ENCODE results near the gene CRYZL1.

The CRYZL1 gene

GRCh38 chr21:33560965-33561364, 80.6 kb downstream of the CRYZL1 start:
- H2BK120ac ChIP-seq (ENCODE audit: low read depth, low read length): no peak overlapping the region
- no peak overlapping the region for H2BK5ac ChIP-seq (ENCODE audit: low read depth, low read length, poor library complexity, severe bottlenecking)
- no peak overlapping the region for H2BK12ac ChIP-seq (ENCODE audit: low read length in 2 of 2)
- no peak overlapping the region for H2AK5ac ChIP-seq (ENCODE audit: low read length, severe bottlenecking)
- no peak overlapping the region for H3K4me2 ChIP-seq (ENCODE audit: low read length, poor library complexity, severe bottlenecking)
- H3K27me3 ChIP-seq (ENCODE audit: control insufficient read depth in 1 of 2, insufficient read depth in 1 of 2, low read length in 2 of 2): no peaks in the 10 kb centered on the region
- no peaks in the 10 kb centered on the region for H3K9me3 ChIP-seq (ENCODE audit: control insufficient read depth, low read length)
- H2BK15ac ChIP-seq (ENCODE audit: low read depth, poor library complexity, severe bottlenecking): no peak overlapping the region
- H3K79me1 ChIP-seq (replicated peaks; ENCODE audit: low read length, poor library complexity, severe bottlenecking): peaks cover 6% of the 10 kb centered on the region
- no peak for DNase-seq
- no peak overlapping the region for H4K91ac ChIP-seq (ENCODE audit: low read length)
- no peak overlapping the region for H3K4me3 ChIP-seq (ENCODE audit: insufficient read depth in 1 of 2, low read depth in 1 of 2, low read length in 2 of 2)
- no peaks in the 10 kb centered on the region for H3K4me1 ChIP-seq (ENCODE audit: control insufficient read depth, insufficient read depth, low read depth, low read length)
- no peak overlapping the region for H3K4ac ChIP-seq (ENCODE audit: low read depth in 1 of 2, low read length in 2 of 2)
- H3K27ac ChIP-seq (ENCODE audit: low read length, poor library complexity, severe bottlenecking): no peak overlapping the region
- H3K36me3 ChIP-seq (ENCODE audit: control insufficient read depth in 1 of 2, insufficient read depth in 2 of 2, low read depth in 1 of 2, low read length in 2 of 2): peaks cover 15 to 97% of the 10 kb centered on the region in 2 experiments
- H4K8ac ChIP-seq (ENCODE audit: low read length): no peak overlapping the region
- no peak overlapping the region for H2AFZ ChIP-seq (ENCODE audit: low read depth, low read length)
- no peak overlapping the region for H3K14ac ChIP-seq (ENCODE audit: low read length in 2 of 2)
- no peak overlapping the region for H3K9ac ChIP-seq (ENCODE audit: low read length)
- H3K18ac ChIP-seq (ENCODE audit: low read depth in 1 of 2, low read length in 2 of 2): no peak overlapping the region
- no peak overlapping the region for H3K23ac ChIP-seq (ENCODE audit: low read length in 2 of 2)

- DNase-seq: no peak
- H2BK12ac ChIP-seq (ENCODE audit: low read length in 2 of 2): no peak overlapping the region
- H3K4me1 ChIP-seq (ENCODE audit: control insufficient read depth, insufficient read depth, low read depth, low read length): no peaks in the 10 kb centered on the region
- H3K27ac ChIP-seq (ENCODE audit: low read length, poor library complexity, severe bottlenecking): no peak overlapping the region
- no peak overlapping the region for H2BK5ac ChIP-seq (ENCODE audit: low read depth, low read length, poor library complexity, severe bottlenecking)
- no peak overlapping the region for H2AFZ ChIP-seq (ENCODE audit: low read depth, low read length)
- peaks cover 6% of the 10 kb centered on the region for H3K79me1 ChIP-seq (replicated peaks; ENCODE audit: low read length, poor library complexity, severe bottlenecking)
- H3K23ac ChIP-seq (ENCODE audit: low read length in 2 of 2): no peak overlapping the region
- H3K27me3 ChIP-seq (ENCODE audit: control insufficient read depth in 1 of 2, insufficient read depth in 1 of 2, low read length in 2 of 2): no peaks in the 10 kb centered on the region
- H3K4me3 ChIP-seq (ENCODE audit: insufficient read depth in 1 of 2, low read depth in 1 of 2, low read length in 2 of 2): no peak overlapping the region
- H4K8ac ChIP-seq (ENCODE audit: low read length): peak overlapping the region; percentile 19
- H4K91ac ChIP-seq (ENCODE audit: low read length): peak overlapping the region; percentile 25
- no peak overlapping the region for H2BK15ac ChIP-seq (ENCODE audit: low read depth, poor library complexity, severe bottlenecking)
- H3K9ac ChIP-seq (ENCODE audit: low read length): no peak overlapping the region
- no peaks in the 10 kb centered on the region for H3K9me3 ChIP-seq (ENCODE audit: control insufficient read depth, low read length)
- no peak overlapping the region for H3K4me2 ChIP-seq (ENCODE audit: low read length, poor library complexity, severe bottlenecking)
- H3K36me3 ChIP-seq (ENCODE audit: control insufficient read depth in 1 of 2, insufficient read depth in 2 of 2, low read depth in 1 of 2, low read length in 2 of 2): peaks cover 19 to 96% of the 10 kb centered on the region in 2 experiments
- WGBS: 98% methylated on average over 10 of the region's 10 CpGs
- no peak overlapping the region for H3K4ac ChIP-seq (ENCODE audit: low read depth in 1 of 2, low read length in 2 of 2)
- H3K18ac ChIP-seq (ENCODE audit: low read depth in 1 of 2, low read length in 2 of 2): no peak overlapping the region
- H3K14ac ChIP-seq (ENCODE audit: low read length in 2 of 2): no peak overlapping the region
- H2AK5ac ChIP-seq (ENCODE audit: low read length, severe bottlenecking): no peak overlapping the region
- no peak overlapping the region for H2BK120ac ChIP-seq (ENCODE audit: low read depth, low read length)
Observed at GRCh38 chr21:33559813-33560212, 81.7 kb downstream of the CRYZL1 start.

- Histone ChIP-seq H4K8ac (ENCODE audit: low read length) (no peak overlapping the region), H3K4me3 (ENCODE audit: insufficient read depth in 1 of 2, low read depth in 1 of 2, low read length in 2 of 2) (no peak overlapping the region), H2BK12ac (ENCODE audit: low read length in 2 of 2) (no peak overlapping the region), H3K4me2 (ENCODE audit: low read length, poor library complexity, severe bottlenecking) (no peak overlapping the region), H3K18ac (ENCODE audit: low read depth in 1 of 2, low read length in 2 of 2) (no peak overlapping the region), H3K14ac (ENCODE audit: low read length in 2 of 2) (no peak overlapping the region), H3K27me3 (ENCODE audit: control insufficient read depth in 1 of 2, insufficient read depth in 1 of 2, low read length in 2 of 2) (no peaks in the 10 kb centered on the region), H2BK120ac (ENCODE audit: low read depth, low read length) (no peak overlapping the region), H3K9me3 (ENCODE audit: control insufficient read depth, low read length) (no peaks in the 10 kb centered on the region), H3K4ac (ENCODE audit: low read depth in 1 of 2, low read length in 2 of 2) (no peak overlapping the region), H3K9ac (ENCODE audit: low read length) (no peak overlapping the region), H2BK15ac (ENCODE audit: low read depth, poor library complexity, severe bottlenecking) (no peak overlapping the region), H3K79me1 (replicated peaks; ENCODE audit: low read length, poor library complexity, severe bottlenecking) (peaks cover 6% of the 10 kb centered on the region), H3K27ac (ENCODE audit: low read length, poor library complexity, severe bottlenecking) (no peak overlapping the region), H2BK5ac (ENCODE audit: low read depth, low read length, poor library complexity, severe bottlenecking) (no peak overlapping the region), H2AFZ (ENCODE audit: low read depth, low read length) (no peak overlapping the region), H3K4me1 (ENCODE audit: control insufficient read depth, insufficient read depth, low read depth, low read length) (no peaks in the 10 kb centered on the region), H3K23ac (ENCODE audit: low read length in 2 of 2) (no peak overlapping the region), H2AK5ac (ENCODE audit: low read length, severe bottlenecking) (no peak overlapping the region), H3K36me3 (ENCODE audit: control insufficient read depth in 1 of 2, insufficient read depth in 2 of 2, low read depth in 1 of 2, low read length in 2 of 2) (peaks cover 20 to 97% of the 10 kb centered on the region in 2 experiments), H4K91ac (ENCODE audit: low read length) (no peak overlapping the region)
- peak; percentile 48 for DNase-seq
- 50% methylated on average over 1 of the region's 4 CpGs for WGBS
Observed at GRCh38 chr21:33558777-33559421, 82.6 kb downstream of the CRYZL1 start.

- no peak overlapping the region for H3K14ac ChIP-seq (ENCODE audit: low read length in 2 of 2)
- H3K18ac ChIP-seq (ENCODE audit: low read depth in 1 of 2, low read length in 2 of 2): no peak overlapping the region
- peaks cover 6% of the 10 kb centered on the region for H3K79me1 ChIP-seq (replicated peaks; ENCODE audit: low read length, poor library complexity, severe bottlenecking)
- H3K4me3 ChIP-seq (ENCODE audit: insufficient read depth in 1 of 2, low read depth in 1 of 2, low read length in 2 of 2): no peak overlapping the region
- H2BK5ac ChIP-seq (ENCODE audit: low read depth, low read length, poor library complexity, severe bottlenecking): no peak overlapping the region
- no peaks in the 10 kb centered on the region for H3K9me3 ChIP-seq (ENCODE audit: control insufficient read depth, low read length)
- no peak overlapping the region for H3K4ac ChIP-seq (ENCODE audit: low read depth in 1 of 2, low read length in 2 of 2)
- no peak overlapping the region for H3K23ac ChIP-seq (ENCODE audit: low read length in 2 of 2)
- H3K4me1 ChIP-seq (ENCODE audit: control insufficient read depth, insufficient read depth, low read depth, low read length): no peaks in the 10 kb centered on the region
- H3K27me3 ChIP-seq (ENCODE audit: control insufficient read depth in 1 of 2, insufficient read depth in 1 of 2, low read length in 2 of 2): no peaks in the 10 kb centered on the region
- no peak overlapping the region for H2BK12ac ChIP-seq (ENCODE audit: low read length in 2 of 2)
- H2AFZ ChIP-seq (ENCODE audit: low read depth, low read length): no peak overlapping the region
- H2BK120ac ChIP-seq (ENCODE audit: low read depth, low read length): no peak overlapping the region
- H2BK15ac ChIP-seq (ENCODE audit: low read depth, poor library complexity, severe bottlenecking): no peak overlapping the region
- H3K9ac ChIP-seq (ENCODE audit: low read length): no peak overlapping the region
- WGBS: 98% methylated on average over 17 of the region's 19 CpGs
- peaks cover 30 to 97% of the 10 kb centered on the region in 2 experiments for H3K36me3 ChIP-seq (ENCODE audit: control insufficient read depth in 1 of 2, insufficient read depth in 2 of 2, low read depth in 1 of 2, low read length in 2 of 2)
- H4K8ac ChIP-seq (ENCODE audit: low read length): no peak overlapping the region
- H3K27ac ChIP-seq (ENCODE audit: low read length, poor library complexity, severe bottlenecking): no peak overlapping the region
- H2AK5ac ChIP-seq (ENCODE audit: low read length, severe bottlenecking): no peak overlapping the region
- H4K91ac ChIP-seq (ENCODE audit: low read length): no peak overlapping the region
- no peak for DNase-seq
- no peak overlapping the region for H3K4me2 ChIP-seq (ENCODE audit: low read length, poor library complexity, severe bottlenecking)
Observed at GRCh38 chr21:33557447-33557846, 84.1 kb downstream of the CRYZL1 start.
